ENCODE results near the gene HPX.

The HPX gene, protein sequence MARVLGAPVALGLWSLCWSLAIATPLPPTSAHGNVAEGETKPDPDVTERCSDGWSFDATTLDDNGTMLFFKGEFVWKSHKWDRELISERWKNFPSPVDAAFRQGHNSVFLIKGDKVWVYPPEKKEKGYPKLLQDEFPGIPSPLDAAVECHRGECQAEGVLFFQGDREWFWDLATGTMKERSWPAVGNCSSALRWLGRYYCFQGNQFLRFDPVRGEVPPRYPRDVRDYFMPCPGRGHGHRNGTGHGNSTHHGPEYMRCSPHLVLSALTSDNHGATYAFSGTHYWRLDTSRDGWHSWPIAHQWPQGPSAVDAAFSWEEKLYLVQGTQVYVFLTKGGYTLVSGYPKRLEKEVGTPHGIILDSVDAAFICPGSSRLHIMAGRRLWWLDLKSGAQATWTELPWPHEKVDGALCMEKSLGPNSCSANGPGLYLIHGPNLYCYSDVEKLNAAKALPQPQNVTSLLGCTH

GRCh38 chr11:6440906-6441358 is at the start of gene HPX:
TSS of gene HPX (minus strand) at chr11:6440987. CDS start at chr11:6440963, 24 bp downstream.
- H3K4me3 ChIP-seq (ENCODE audit: control insufficient read depth, low read depth, low read length) = no peak within 1 kb of the TSS
- DNase-seq (ENCODE audit: low read depth) = no peak
- TF ChIP-seq CTCF (conservative IDR thresholded peaks at IDR 0.05; ENCODE audit: control insufficient read depth, insufficient read depth, low read depth, low read length) = no peak

DNA sequence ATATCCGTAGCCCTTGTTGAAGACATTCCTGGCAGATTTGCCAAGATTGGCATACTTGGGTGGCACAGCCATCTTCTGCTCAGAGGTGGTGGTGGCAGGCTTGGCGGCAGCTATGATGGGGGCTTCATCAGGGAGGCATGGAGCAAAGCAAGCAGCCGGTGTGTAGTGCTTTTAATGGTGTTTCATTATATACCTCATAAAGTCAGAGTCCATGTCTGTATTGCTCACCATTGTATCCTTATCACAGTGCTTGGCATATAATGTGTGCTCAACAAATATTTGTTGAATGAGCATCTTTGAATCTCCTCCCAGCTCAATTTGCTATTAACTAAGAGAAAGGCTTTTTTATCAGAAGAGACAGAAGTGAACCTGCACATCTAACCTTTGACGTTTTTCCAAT is 48.5 kb upstream of the HPX start:
- no peak for TF ChIP-seq CTCF (conservative IDR thresholded peaks at IDR 0.05; ENCODE audit: control insufficient read depth, insufficient read depth, low read depth, low read length)
- DNase-seq (ENCODE audit: low read depth) = no peak

DNA sequence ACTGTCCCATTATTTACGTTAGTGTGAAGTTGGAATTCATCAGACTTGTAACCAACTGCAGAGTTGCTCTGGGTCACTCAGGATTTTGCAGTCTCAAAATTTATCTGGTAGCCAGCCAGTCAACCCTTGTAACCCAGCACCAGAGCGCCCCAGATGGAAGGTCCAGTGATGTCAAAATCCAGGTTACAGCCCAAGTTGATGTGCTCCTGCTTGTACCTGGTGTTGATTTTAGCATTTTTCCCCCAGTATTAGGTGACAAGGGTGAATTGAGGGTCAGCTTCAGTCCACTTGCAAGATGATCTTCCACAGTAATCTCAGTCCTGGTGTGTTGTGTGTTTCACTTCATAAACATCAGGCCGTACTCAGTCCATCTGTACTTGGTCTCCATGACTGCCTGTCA is 48.0 kb upstream of the HPX start:
- TF ChIP-seq CTCF (conservative IDR thresholded peaks at IDR 0.05; ENCODE audit: control insufficient read depth, insufficient read depth, low read depth, low read length) = no peak

More for the DNA sequence above, 48.5 kb upstream of the HPX start:
- H3K4me3 ChIP-seq (ENCODE audit: control insufficient read depth, low read depth, low read length) = no peak overlapping the region

DNA sequence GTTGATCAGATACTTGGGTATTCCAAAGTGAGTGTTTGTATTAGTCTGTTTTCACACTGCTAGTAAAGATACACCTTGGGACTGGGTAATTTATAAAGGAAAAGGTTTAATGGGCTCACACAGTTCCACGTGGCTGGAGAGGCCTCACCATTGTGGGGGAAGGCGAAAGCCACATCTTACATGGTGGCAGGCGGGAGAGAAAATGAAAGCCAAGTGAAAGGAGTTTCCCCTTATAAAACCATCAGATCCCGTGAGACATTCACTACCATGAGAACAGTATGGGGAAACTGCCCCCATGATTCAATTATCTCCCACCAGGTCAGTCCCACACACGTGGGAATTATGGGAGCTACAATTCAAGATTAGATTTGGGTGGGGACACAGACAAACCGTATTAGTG is 47.6 kb upstream of the HPX start:
- DNase-seq (ENCODE audit: low read depth) = no peak
- no peak for TF ChIP-seq CTCF (conservative IDR thresholded peaks at IDR 0.05; ENCODE audit: control insufficient read depth, insufficient read depth, low read depth, low read length)
- no peak overlapping the region for H3K4me3 ChIP-seq (ENCODE audit: control insufficient read depth, low read depth, low read length)

More for the DNA sequence above, 48.0 kb upstream of the HPX start:
- DNase-seq (ENCODE audit: low read depth) = no peak
- H3K4me3 ChIP-seq (ENCODE audit: control insufficient read depth, low read depth, low read length) = no peak overlapping the region

DNA sequence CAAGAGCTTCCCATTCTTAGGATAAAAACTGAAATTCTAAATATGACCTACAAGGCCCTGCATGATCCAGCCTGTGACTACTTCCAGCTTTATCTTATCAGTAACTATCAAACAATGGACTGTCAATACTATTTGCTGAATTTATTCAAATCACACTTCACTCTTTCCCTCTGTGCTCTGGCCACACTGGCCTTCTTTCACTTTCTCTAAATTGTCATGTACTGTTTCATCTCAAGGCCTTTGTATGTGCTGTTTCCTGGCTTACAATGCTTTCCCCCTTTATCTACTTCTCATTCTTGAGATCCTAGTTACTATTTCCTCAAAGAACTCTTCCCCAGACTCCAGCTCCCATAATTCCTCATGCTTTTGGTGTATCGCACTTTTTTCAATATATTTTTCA is 46.2 kb upstream of the HPX start:
- no peak for TF ChIP-seq CTCF (conservative IDR thresholded peaks at IDR 0.05; ENCODE audit: control insufficient read depth, insufficient read depth, low read depth, low read length)
- no peak overlapping the region for H3K4me3 ChIP-seq (ENCODE audit: control insufficient read depth, low read depth, low read length)
- DNase-seq (ENCODE audit: low read depth) = no peak

GRCh38 chr11:6486256-6486655 is 45.5 kb upstream of the HPX start:
- no peak for TF ChIP-seq CTCF (conservative IDR thresholded peaks at IDR 0.05; ENCODE audit: control insufficient read depth, insufficient read depth, low read depth, low read length)
- no peak for DNase-seq (ENCODE audit: low read depth)
- no peak overlapping the region for H3K4me3 ChIP-seq (ENCODE audit: control insufficient read depth, low read depth, low read length)
